Left colon (tissue), 2 donors: ENCODE data around the gene VPS35L. TPM values are rescaled to one million over a fixed set of nuclear protein-coding genes. Genes with fewer than 3 reads are reported as not detected.
A peak's percentile ranks its signal among the peaks of the same experiment; 100 is the strongest.

Source experiments
- ATAC-seq: fragments of 200-7000 bp; cut with Tn5 transposase; one replicate; pipeline ENCODE4 v1.9.1; 2020; ENCODE audit warnings: mild to moderate bottlenecking, moderate library complexity
- DNase-seq, 2 donors: peaks; one replicate each; pipeline ENCODE4 v3.0.0-alpha.2; 2020
- intact Hi-C, 2 donors: fragments of 100-400 bp; cut with DNase I in 1 of 2; cut with micrococcal nuclease in 1 of 2; formaldehyde crosslinking; loops; one replicate each; pipeline versions ENCODE4 v1.11.2 to v1.14.0; 2022; cut with DNase I, micrococcal nuclease
- total RNA-seq, 2 donors: library from RNA; stranded (reverse); fragmentation: NEBNext Ultra II Directional; extraction: Animal tissue kit (Norgen Biotek cat#: 25700); gene quantifications; one replicate each; pipeline ENCODE4 v1.2.1, GENCODE V29; 2021
- donor health status: DM: no; HTN: no; CAD: no.
- donor health status: DM: yes; HTN: yes; CAD: no.

The VPS35L gene
- total RNA-seq, 2 donors from 2014 or later: 51.1 to 53.0 TPM

GRCh38 chr16:19578378-19578971 is 23.0 kb downstream of the VPS35L start:
- intact Hi-C loops: no loop called here
- DNase-seq (peak in 1 of 2 donors; percentile 34), ATAC-seq (no peak)

GRCh38 chr16:19582050-19582831 is 26.7 kb downstream of the VPS35L start:
- DNase-seq (no peak), ATAC-seq (no peak)
- intact Hi-C loops: no loop called here

GRCh38 chr16:19583665-19584300 is 28.3 kb downstream of the VPS35L start:
- intact Hi-C loops: no loop called here
- peak; percentile 88 for ATAC-seq
- DNase-seq: peak in 1 of 2 donors; percentile 20

GRCh38 chr16:19588661-19589060 is 33.2 kb downstream of the VPS35L start:
- DNase-seq: no peak
- no peak for ATAC-seq
- intact Hi-C loops: no loop called here

GRCh38 chr16:19589106-19589505 is 33.6 kb downstream of the VPS35L start:
- DNase-seq (no peak), ATAC-seq (no peak)
- intact Hi-C loops: no loop called here

GRCh38 chr16:19589771-19590302 is 34.3 kb downstream of the VPS35L start:
- DNase-seq (no peak), ATAC-seq (no peak)
- intact Hi-C loops: no loop called here

- ATAC-seq (no peak), DNase-seq (no peak)
- intact Hi-C loops: no loop called here
These were observed 39.7 kb downstream of the VPS35L start for GRCh38 chr16:19595043-19595767.

- ATAC-seq (no peak), DNase-seq (no peak)
- intact Hi-C loops: no loop called here
These were observed 43.5 kb downstream of the VPS35L start for GRCh38 chr16:19598805-19599510.

GRCh38 chr16:19599968-19600716 is 44.6 kb downstream of the VPS35L start:
- ATAC-seq (peak; percentile 58), DNase-seq (no peak)
- intact Hi-C loops: loop anchor here (5.0 to 10.0 kb wide), 2 partner anchors 285 to 287 kb away; partner anchors contain the start of gene GPRC5B (in 1 of the 2)

- intact Hi-C loops: loop anchor here (5.0 to 10.0 kb wide), 2 partner anchors 283 to 286 kb away; partner anchors contain the start of gene GPRC5B (in 1 of the 2)
- ATAC-seq (no peak), DNase-seq (peak in 1 of 2 donors; percentile 22)
These were observed 45.8 kb downstream of the VPS35L start for GRCh38 chr16:19601083-19601976.

GRCh38 chr16:19604911-19605310 is 49.4 kb downstream of the VPS35L start:
- intact Hi-C loops: loop anchor here (5.0 to 10.0 kb wide), 2 partner anchors 280 to 282 kb away; partner anchors contain the start of gene GPRC5B (in 1 of the 2)
- DNase-seq (no peak), ATAC-seq (no peak)

- intact Hi-C loops: loop anchor here in 1 of 2 donors (10.0 kb wide), 1 partner anchor 279 kb away; the partner anchor contains the start of gene GPRC5B
- DNase-seq (no peak), ATAC-seq (no peak)
These were observed 50.2 kb downstream of the VPS35L start for GRCh38 chr16:19605701-19606100.

GRCh38 chr16:19607616-19608280 is 52.2 kb downstream of the VPS35L start:
- intact Hi-C loops: loop anchor here in 1 of 2 donors (10.0 kb wide), 1 partner anchor 277 kb away; the partner anchor contains the start of gene GPRC5B

GRCh38 chr16:19609359-19609758 is 53.9 kb downstream of the VPS35L start:
- DNase-seq (no peak), ATAC-seq (no peak)
- intact Hi-C loops: loop anchor here in 1 of 2 donors (10.0 kb wide), 1 partner anchor 275 kb away; the partner anchor contains the start of gene GPRC5B

More at GRCh38 chr16:19607616-19608280, 52.2 kb downstream of the VPS35L start:
- ATAC-seq (no peak), DNase-seq (no peak)

- ATAC-seq: no peak
- intact Hi-C loops: no loop called here
- no peak for DNase-seq
These were observed 54.7 kb downstream of the VPS35L start for GRCh38 chr16:19610200-19610599.

GRCh38 chr16:19613834-19614233 is 58.3 kb downstream of the VPS35L start:
- no peak for ATAC-seq
- no peak for DNase-seq
- intact Hi-C loops: no loop called here
